GM19099 (cell line): ENCODE data around the gene GSDMA.
A peak's percentile ranks its signal among the peaks of the same experiment; 100 is the strongest.

ENCODE experiments used
- POLR2A ChIP-seq: IDR thresholded peaks from 3 replicates; pipeline ENCODE4 v1.6.1; 2011; ENCODE audit warnings: low read depth; ENCODE audit not compliant: insufficient read length; ENCODE audit errors: extremely low read depth

The GSDMA gene

GRCh38 chr17:39970157-39970692, 7.4 kb downstream of the GSDMA start:
- no peak for TF ChIP-seq POLR2A

- no peak for TF ChIP-seq POLR2A
Observed at GRCh38 chr17:39971076-39971603, 8.3 kb downstream of the GSDMA start.

- TF ChIP-seq POLR2A = no peak
Observed at GRCh38 chr17:39972271-39972670, 9.5 kb downstream of the GSDMA start.

- no peak for TF ChIP-seq POLR2A
Observed at GRCh38 chr17:39973496-39973895, 10.7 kb downstream of the GSDMA start.

GRCh38 chr17:39974433-39974832, 11.6 kb downstream of the GSDMA start:
- TF ChIP-seq POLR2A = no peak

GRCh38 chr17:39975801-39976200, 13.0 kb downstream of the GSDMA start:
- TF ChIP-seq POLR2A = no peak

- TF ChIP-seq POLR2A = no peak
Observed at GRCh38 chr17:39979016-39979670, 16.3 kb downstream of the GSDMA start.

GRCh38 chr17:39979893-39980350, 17.1 kb downstream of the GSDMA start:
- no peak for TF ChIP-seq POLR2A

- peak; percentile 78 for TF ChIP-seq POLR2A
Observed at GRCh38 chr17:39980351-39981206, 17.8 kb downstream of the GSDMA start, which contains the start of gene PSMD3. Gene PSMD3 (plus strand): TSS chr17:39980807. CDS start chr17:39980971, 164 bp downstream.

- no peak for TF ChIP-seq POLR2A
Observed at GRCh38 chr17:39981207-39981741, 18.5 kb downstream of the GSDMA start.

- TF ChIP-seq POLR2A = no peak
Observed at GRCh38 chr17:39981766-39982375, 19.1 kb downstream of the GSDMA start.

GRCh38 chr17:39988206-39988810, 25.5 kb downstream of the GSDMA start:
- TF ChIP-seq POLR2A = no peak

- no peak for TF ChIP-seq POLR2A
Observed at GRCh38 chr17:39994448-39994847, 31.6 kb downstream of the GSDMA start.

GRCh38 chr17:39995438-39995837, 32.6 kb downstream of the GSDMA start:
- no peak for TF ChIP-seq POLR2A
